NB4 (cell line): ENCODE results near the gene TENM4.

Experiments used
- MYC ChIP-seq: IDR thresholded peaks from 2 replicates; pipeline ENCODE4 v1.6.1; 2011; ENCODE audit warnings: low read depth, low read length
- POLR2A ChIP-seq: IDR thresholded peaks from 2 replicates; pipeline ENCODE4 v1.6.1; 2011; ENCODE audit warnings: mild to moderate bottlenecking; ENCODE audit not compliant: insufficient read length; ENCODE audit errors: extremely low read depth
- TF ChIP-seq, protein P1 (sequence below): IDR thresholded peaks from one replicate; pipeline ENCODE4 v1.5.1; 2012; ENCODE audit warnings: low read depth, low read length
- TF ChIP-seq, protein P2 (sequence below): IDR thresholded peaks from 2 replicates; pipeline ENCODE4 v1.6.1; 2011; ENCODE audit warnings: low read depth, low read length

DNA sequence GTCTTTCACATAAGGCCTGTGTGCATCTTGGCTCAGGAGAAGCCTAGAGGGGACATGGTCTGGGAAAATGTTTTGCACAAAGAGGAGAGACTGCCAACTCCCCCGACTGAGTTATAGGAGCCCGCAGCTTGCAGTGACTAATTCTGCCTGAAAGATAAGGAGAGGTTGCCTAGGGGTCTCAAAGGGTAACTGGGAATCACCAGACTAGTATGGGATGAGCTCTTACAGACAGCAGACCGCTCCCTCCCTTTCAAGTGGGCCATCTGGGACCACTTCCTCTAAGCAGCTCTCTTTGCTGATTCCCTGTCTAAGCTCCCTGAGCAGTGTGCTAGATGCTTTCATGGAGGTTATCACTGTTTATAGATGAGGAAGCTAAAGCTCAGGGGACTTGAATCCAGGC lies 105.1 kb downstream of the TENM4 start:
- TF ChIP-seq, protein P1, sequence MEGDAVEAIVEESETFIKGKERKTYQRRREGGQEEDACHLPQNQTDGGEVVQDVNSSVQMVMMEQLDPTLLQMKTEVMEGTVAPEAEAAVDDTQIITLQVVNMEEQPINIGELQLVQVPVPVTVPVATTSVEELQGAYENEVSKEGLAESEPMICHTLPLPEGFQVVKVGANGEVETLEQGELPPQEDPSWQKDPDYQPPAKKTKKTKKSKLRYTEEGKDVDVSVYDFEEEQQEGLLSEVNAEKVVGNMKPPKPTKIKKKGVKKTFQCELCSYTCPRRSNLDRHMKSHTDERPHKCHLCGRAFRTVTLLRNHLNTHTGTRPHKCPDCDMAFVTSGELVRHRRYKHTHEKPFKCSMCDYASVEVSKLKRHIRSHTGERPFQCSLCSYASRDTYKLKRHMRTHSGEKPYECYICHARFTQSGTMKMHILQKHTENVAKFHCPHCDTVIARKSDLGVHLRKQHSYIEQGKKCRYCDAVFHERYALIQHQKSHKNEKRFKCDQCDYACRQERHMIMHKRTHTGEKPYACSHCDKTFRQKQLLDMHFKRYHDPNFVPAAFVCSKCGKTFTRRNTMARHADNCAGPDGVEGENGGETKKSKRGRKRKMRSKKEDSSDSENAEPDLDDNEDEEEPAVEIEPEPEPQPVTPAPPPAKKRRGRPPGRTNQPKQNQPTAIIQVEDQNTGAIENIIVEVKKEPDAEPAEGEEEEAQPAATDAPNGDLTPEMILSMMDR: no peak
- no peak for TF ChIP-seq POLR2A
- TF ChIP-seq MYC: no peak
- TF ChIP-seq, protein P2, sequence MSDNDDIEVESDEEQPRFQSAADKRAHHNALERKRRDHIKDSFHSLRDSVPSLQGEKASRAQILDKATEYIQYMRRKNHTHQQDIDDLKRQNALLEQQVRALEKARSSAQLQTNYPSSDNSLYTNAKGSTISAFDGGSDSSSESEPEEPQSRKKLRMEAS: no peak
